ENCODE results near the gene RFFL. TPM values are rescaled to one million over a fixed set of nuclear protein-coding genes. Genes with fewer than 3 reads are reported as not detected.

RFFL gene
- total RNA-seq, 1 donor from 2014 or later: 22.9 TPM

DNA sequence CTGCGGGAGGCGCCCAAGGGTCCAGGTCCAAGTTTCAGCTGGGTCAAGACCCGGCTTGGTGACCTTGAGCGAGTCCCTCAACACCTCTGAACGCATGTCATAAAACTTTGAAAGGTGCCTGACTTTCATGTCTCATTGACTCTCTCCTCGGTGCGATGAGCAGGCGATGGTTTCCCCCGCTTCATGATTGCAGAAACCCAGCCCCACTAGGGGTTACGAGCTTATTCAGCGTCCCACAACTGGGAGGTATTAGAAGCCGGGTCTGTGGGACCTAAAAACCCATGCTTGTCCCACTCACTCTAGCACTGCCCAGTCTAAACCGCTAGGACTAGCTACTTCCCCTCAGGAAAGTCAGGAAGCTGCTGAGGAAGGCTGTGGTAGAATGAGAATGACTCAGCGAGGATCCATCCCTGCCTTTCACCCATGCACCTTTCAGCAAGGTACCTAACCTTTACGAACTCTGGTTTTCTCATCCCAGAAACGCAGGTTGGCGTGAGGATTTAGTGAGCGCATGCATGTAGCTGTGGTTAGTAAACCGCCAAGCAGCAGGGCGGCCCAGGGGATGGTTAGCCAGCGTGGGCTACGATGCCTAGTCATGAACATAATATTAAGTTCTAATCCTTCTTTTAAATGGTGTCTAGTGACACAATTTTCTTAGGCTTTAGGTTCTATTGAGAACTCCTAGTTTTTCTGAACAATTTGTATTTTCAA is 26.2 kb upstream of the RFFL start:
- TF ChIP-seq, protein P1, sequence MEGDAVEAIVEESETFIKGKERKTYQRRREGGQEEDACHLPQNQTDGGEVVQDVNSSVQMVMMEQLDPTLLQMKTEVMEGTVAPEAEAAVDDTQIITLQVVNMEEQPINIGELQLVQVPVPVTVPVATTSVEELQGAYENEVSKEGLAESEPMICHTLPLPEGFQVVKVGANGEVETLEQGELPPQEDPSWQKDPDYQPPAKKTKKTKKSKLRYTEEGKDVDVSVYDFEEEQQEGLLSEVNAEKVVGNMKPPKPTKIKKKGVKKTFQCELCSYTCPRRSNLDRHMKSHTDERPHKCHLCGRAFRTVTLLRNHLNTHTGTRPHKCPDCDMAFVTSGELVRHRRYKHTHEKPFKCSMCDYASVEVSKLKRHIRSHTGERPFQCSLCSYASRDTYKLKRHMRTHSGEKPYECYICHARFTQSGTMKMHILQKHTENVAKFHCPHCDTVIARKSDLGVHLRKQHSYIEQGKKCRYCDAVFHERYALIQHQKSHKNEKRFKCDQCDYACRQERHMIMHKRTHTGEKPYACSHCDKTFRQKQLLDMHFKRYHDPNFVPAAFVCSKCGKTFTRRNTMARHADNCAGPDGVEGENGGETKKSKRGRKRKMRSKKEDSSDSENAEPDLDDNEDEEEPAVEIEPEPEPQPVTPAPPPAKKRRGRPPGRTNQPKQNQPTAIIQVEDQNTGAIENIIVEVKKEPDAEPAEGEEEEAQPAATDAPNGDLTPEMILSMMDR (IDR thresholded peaks at IDR 0.05): no peak
- Mint-ChIP-seq H3K4me3 (ENCODE audit: unreplicated experiment) (peak overlapping the region; percentile 66), H3K9me3 (ENCODE audit: unreplicated experiment) (no peaks in the 10 kb centered on the region), H3K27ac (ENCODE audit: unreplicated experiment) (peak overlapping the region; percentile 81), H3K27me3 (ENCODE audit: unreplicated experiment) (no peaks in the 10 kb centered on the region), H3K4me1 (ENCODE audit: unreplicated experiment) (peaks cover 24% of the 10 kb centered on the region), H3K36me3 (ENCODE audit: unreplicated experiment) (no peaks in the 10 kb centered on the region)
- no peak for DNase-seq (ENCODE audit: extremely low spot score, unreplicated experiment)

DNA sequence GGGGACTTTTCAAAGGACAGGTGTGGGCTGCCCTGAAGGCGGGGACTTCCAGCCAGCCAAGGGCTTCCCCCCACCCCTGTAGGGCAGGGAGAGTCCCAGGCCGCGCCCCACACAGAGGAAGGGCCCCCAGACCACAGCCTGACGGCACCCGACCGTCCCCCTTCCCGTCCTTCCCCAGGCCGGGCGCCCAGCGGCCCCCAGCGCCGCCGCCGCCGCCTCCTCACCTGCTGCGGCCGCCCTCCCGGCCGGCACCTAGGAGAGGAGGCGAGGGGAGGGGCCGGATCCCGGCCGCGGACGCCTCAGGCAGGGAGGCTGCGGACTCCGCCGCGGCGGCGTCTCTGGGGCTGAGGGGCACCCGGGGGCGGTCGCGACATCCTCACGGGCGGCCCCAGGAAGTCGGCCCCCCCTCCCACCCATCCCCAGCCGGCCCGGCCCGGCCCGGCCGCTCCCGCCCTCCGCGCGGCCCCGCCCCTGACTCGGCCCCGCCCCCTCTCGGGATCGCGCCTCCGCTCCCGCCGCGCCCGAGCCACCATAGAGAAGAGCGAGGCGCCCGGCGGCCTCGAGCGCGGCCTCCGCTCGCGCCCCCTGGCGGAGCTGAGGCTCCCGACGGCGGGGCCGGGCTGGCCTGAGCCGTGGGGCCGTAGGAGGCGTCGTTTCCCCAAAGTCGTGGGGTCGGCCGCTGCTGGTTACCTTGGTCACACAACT is 25.5 kb upstream of the RFFL start:
- TF ChIP-seq, protein P1 (IDR thresholded peaks at IDR 0.05): peak; percentile 91
- DNase-seq (ENCODE audit: extremely low spot score, unreplicated experiment): peak; percentile 95
- peak overlapping the region; percentile 94 for H3K27ac Mint-ChIP-seq (ENCODE audit: unreplicated experiment)

DNA sequence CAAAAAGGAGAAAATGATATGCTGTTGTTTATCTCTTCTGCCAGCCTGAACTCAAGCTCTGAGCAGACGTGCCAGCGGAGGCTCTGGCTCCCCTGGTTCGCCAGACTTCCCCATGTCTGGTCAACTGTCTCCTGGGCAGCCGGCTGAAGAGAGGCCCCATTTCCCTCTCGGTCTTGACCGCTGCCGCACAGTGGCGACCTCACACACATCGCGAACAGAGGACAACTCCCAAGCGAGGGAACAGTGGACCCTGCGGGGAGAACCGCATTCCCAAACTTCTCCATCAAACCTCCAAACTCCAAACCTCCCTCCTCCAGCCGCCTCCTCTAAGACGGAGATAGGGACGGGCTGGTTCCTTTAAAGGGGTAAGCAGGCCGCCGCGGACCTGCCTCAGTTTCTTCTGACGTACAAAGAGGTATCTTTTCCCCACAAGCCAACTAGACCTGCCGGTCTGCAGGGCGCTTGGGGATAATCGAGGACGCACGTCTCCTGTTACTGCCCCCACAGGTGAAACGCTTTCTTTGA is 24.9 kb upstream of the RFFL start:
- Mint-ChIP-seq H3K27ac (ENCODE audit: unreplicated experiment) (peak overlapping the region; percentile 94), H3K27me3 (ENCODE audit: unreplicated experiment) (no peaks in the 10 kb centered on the region), H3K4me3 (ENCODE audit: unreplicated experiment) (peak overlapping the region; percentile 88), H3K36me3 (ENCODE audit: unreplicated experiment) (no peaks in the 10 kb centered on the region), H3K9me3 (ENCODE audit: unreplicated experiment) (no peaks in the 10 kb centered on the region), H3K4me1 (ENCODE audit: unreplicated experiment) (peaks cover 24% of the 10 kb centered on the region)
- DNase-seq (ENCODE audit: extremely low spot score, unreplicated experiment): no peak
- TF ChIP-seq, protein P1 (IDR thresholded peaks at IDR 0.05): no peak

More for the DNA sequence above, 25.5 kb upstream of the RFFL start:
- H3K9me3 Mint-ChIP-seq (ENCODE audit: unreplicated experiment): no peaks in the 10 kb centered on the region
- no peaks in the 10 kb centered on the region for H3K27me3 Mint-ChIP-seq (ENCODE audit: unreplicated experiment)
- no peaks in the 10 kb centered on the region for H3K36me3 Mint-ChIP-seq (ENCODE audit: unreplicated experiment)
- peak overlapping the region; percentile 88 for H3K4me3 Mint-ChIP-seq (ENCODE audit: unreplicated experiment)
- peaks cover 24% of the 10 kb centered on the region for H3K4me1 Mint-ChIP-seq (ENCODE audit: unreplicated experiment)

DNA sequence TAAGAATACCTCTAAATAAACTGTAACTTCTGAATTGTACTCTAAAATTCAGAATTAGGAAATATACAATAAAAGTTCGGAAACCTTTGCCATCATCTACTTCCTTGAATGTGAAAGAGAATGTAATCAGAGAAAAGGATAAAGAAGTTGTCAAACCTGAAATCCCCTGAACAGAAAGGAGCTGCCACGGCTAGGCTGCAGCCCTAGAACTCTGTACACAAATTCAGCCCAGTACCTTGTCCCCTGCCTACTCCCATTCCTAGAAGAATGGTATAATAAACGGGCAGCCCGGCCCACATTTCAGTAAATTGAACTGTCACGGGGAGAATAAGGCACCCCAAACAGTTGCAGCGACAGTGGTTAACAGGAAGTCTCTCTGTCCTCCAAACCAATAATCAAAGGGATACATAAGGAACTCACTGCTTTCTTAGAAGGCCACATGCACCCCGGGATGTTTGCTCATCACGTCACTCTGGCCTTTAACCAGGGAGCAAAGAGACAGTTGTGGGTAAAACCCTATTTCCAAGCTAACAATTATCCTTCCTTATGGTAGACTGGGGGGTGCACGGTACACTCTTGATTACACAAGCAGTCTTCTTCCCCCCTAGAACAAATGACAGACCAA is 24.3 kb upstream of the RFFL start:
- Mint-ChIP-seq H3K4me1 (ENCODE audit: unreplicated experiment) (peaks cover 27% of the 10 kb centered on the region), H3K9me3 (ENCODE audit: unreplicated experiment) (no peaks in the 10 kb centered on the region), H3K36me3 (ENCODE audit: unreplicated experiment) (no peaks in the 10 kb centered on the region), H3K27ac (ENCODE audit: unreplicated experiment) (peak overlapping the region; percentile 94), H3K27me3 (ENCODE audit: unreplicated experiment) (no peaks in the 10 kb centered on the region), H3K4me3 (ENCODE audit: unreplicated experiment) (peak overlapping the region; percentile 88)
- TF ChIP-seq, protein P1 (IDR thresholded peaks at IDR 0.05): no peak
- no peak for DNase-seq (ENCODE audit: extremely low spot score, unreplicated experiment)

Measured in osteocyte (in vitro differentiated cells).